ENCODE measurements around the gene MACROH2A1. TPM values are rescaled to one million over a fixed set of nuclear protein-coding genes. Genes with fewer than 3 reads are reported as not detected.
A peak's percentile ranks its signal among the peaks of the same experiment; 100 is the strongest.

The MACROH2A1 gene
- total RNA-seq, 1 donor from 2014 or later, result 254 TPM

DNA sequence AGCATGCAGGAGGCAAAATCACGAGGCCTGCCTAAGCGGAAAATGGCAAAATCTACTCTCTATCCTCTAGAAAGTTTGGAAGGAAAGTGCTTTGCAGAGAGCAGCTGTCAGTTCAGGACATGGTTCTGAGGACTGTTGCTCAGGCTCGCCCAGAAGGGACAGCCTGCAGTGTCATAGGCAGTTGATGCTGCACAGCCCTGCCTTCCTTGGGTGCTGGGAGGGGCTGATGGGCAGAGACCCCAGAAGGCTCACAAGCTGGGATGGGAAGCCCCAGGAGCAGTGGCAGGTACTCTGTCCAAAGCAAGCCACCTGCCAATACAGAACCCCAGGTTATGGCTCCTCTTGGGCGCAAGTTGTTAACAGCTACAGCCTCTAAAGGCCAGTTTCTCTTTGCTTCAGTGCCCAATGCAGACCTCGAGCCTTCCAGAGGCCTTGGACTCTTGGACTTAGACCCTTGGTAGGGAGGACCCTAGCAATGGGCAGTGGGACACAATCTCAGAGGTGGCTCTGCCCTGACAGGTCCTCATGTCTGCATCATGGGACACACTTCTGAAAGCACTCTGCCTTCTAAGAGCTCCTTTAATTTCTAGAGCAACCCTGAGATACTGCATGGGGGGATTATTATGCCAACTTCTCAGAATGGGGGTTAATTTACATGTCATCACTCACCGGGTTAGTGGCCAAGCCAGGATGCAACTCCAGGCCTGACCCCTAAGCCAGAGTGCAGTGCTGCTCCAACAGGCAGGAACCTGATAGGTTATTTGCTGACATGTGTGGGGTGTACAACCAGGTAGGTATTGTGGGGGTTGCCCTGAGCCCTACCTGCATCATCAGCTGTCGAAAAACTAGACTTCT, 57.1 kb downstream of the MACROH2A1 start:
- no peak for DNase-seq (ENCODE audit: extremely low spot score, unreplicated experiment)
- TF ChIP-seq, protein P1, sequence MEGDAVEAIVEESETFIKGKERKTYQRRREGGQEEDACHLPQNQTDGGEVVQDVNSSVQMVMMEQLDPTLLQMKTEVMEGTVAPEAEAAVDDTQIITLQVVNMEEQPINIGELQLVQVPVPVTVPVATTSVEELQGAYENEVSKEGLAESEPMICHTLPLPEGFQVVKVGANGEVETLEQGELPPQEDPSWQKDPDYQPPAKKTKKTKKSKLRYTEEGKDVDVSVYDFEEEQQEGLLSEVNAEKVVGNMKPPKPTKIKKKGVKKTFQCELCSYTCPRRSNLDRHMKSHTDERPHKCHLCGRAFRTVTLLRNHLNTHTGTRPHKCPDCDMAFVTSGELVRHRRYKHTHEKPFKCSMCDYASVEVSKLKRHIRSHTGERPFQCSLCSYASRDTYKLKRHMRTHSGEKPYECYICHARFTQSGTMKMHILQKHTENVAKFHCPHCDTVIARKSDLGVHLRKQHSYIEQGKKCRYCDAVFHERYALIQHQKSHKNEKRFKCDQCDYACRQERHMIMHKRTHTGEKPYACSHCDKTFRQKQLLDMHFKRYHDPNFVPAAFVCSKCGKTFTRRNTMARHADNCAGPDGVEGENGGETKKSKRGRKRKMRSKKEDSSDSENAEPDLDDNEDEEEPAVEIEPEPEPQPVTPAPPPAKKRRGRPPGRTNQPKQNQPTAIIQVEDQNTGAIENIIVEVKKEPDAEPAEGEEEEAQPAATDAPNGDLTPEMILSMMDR (conservative IDR thresholded peaks at IDR 0.05), result no peak
- H3K27me3 Mint-ChIP-seq, result no peaks in the 10 kb centered on the region
- no peak overlapping the region for H3K4me3 Mint-ChIP-seq
- H3K36me3 Mint-ChIP-seq, result peaks cover 26% of the 10 kb centered on the region
- peak overlapping the region; percentile 26 for H3K27ac Mint-ChIP-seq
- no peaks in the 10 kb centered on the region for H3K9me3 Mint-ChIP-seq
- H3K4me1 Mint-ChIP-seq (ENCODE audit: unreplicated experiment), result peaks cover 4% of the 10 kb centered on the region

DNA sequence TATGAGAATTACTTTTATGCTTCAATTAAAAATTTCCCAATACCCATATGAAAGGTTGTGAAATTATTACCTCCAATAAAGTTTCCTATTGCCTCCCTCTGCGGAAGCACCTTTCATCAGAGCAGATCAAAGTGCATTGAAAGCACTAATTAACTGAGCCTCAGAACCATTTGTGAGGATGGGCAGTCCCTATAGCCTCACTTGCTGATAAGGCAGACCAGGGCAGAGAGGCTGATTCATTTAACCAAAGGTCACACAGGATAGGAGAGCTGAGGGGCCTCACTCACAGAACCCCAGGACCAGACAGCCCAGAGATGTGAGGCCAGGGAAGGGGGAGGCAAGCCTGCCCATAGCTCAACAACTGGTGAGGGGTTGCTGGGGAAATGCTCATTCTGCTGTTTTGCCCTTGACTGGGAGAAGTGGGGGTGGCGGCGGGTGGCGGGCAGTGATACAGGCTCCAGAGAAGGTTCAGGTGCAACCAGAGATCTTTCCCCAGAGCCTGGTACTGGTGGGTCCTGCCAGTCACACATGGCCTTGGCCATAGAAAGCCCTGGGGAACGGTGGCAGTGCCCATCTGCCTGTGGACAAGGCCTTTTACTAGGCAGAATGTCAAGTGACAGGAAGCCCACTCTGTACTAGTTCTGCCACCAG, 57.9 kb downstream of the MACROH2A1 start:
- no peaks in the 10 kb centered on the region for H3K27me3 Mint-ChIP-seq
- H3K36me3 Mint-ChIP-seq, result peaks cover 26% of the 10 kb centered on the region
- H3K4me1 Mint-ChIP-seq (ENCODE audit: unreplicated experiment), result peaks cover 4% of the 10 kb centered on the region
- H3K9me3 Mint-ChIP-seq, result no peaks in the 10 kb centered on the region
- TF ChIP-seq, protein P1 (conservative IDR thresholded peaks at IDR 0.05), result no peak
- H3K27ac Mint-ChIP-seq, result peak overlapping the region; percentile 27
- no peak overlapping the region for H3K4me3 Mint-ChIP-seq
- no peak for DNase-seq (ENCODE audit: extremely low spot score, unreplicated experiment)

DNA sequence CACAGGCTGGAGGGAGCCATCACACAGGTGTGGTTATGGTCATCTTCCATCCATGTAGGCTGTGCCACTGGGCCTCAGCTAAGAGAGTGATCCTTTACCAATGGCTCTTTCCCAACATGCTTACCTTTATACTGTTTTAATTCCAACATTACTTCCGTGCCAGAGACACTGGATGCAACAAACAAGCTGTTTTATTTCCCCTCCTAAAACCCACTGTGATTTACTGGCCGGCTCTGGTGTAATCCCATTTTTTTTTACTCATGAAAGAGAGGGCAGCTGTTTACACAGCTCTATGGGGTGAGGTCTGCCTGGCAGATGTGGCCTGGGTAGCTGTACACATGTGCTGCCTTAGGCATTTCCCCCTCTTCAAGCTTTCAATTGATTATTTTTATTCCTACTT, 58.5 kb downstream of the MACROH2A1 start:
- TF ChIP-seq, protein P1 (conservative IDR thresholded peaks at IDR 0.05), result no peak
- DNase-seq (ENCODE audit: extremely low spot score, unreplicated experiment), result no peak
- H3K27ac Mint-ChIP-seq, result peak overlapping the region; percentile 27
- H3K4me3 Mint-ChIP-seq, result no peak overlapping the region
- H3K9me3 Mint-ChIP-seq, result no peaks in the 10 kb centered on the region
- H3K4me1 Mint-ChIP-seq (ENCODE audit: unreplicated experiment), result peaks cover 4% of the 10 kb centered on the region
- peaks cover 26% of the 10 kb centered on the region for H3K36me3 Mint-ChIP-seq
- H3K27me3 Mint-ChIP-seq, result no peaks in the 10 kb centered on the region

DNA sequence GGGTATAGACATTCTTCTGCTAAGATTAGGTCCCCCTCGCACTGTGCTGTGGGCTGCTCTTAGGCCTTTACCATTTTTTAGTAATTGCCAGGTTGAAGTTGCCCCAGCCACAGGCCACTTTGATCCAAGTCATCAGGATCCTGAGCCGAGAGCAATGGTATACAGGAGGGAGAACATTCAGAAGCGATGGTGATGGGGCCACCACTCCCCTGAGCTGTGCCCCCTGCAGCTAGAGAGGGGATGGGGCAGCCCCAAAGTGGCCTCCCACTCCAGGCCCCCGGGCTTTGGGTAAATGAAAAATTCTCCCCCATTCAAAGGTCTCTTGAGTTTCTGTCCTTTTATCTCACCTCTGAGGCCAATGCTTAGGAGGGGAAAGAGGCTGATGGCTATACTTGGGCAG, 59.4 kb downstream of the MACROH2A1 start:
- no peak overlapping the region for H3K4me3 Mint-ChIP-seq
- no peaks in the 10 kb centered on the region for H3K9me3 Mint-ChIP-seq
- TF ChIP-seq, protein P1 (conservative IDR thresholded peaks at IDR 0.05), result no peak
- no peak for DNase-seq (ENCODE audit: extremely low spot score, unreplicated experiment)
- peaks cover 19% of the 10 kb centered on the region for H3K36me3 Mint-ChIP-seq
- H3K27ac Mint-ChIP-seq, result no peak overlapping the region
- H3K4me1 Mint-ChIP-seq (ENCODE audit: unreplicated experiment), result peaks cover 4% of the 10 kb centered on the region
- H3K27me3 Mint-ChIP-seq, result no peaks in the 10 kb centered on the region

DNA sequence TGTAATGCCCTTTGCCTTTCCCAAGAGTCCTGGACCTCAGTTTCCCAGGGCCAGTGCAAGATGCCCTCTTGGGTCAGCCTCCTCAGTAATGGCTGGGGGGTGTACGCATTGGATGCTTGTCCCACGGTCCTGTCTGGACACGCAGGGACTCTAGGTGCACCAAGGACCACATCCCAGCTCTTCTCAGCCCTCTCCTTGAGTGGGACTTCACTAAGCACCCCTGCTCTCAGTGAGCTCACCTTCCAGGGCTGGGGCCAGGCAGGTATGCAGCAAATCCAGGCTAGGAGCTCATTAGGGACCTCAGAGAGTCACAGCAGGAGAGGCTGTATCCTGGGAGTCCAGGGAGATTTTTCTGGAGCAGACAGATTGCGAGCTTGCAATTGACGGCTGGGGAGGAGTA, 59.8 kb downstream of the MACROH2A1 start:
- H3K36me3 Mint-ChIP-seq, result peaks cover 23% of the 10 kb centered on the region
- H3K4me3 Mint-ChIP-seq, result no peak overlapping the region
- H3K4me1 Mint-ChIP-seq (ENCODE audit: unreplicated experiment), result peaks cover 4% of the 10 kb centered on the region
- TF ChIP-seq, protein P1 (conservative IDR thresholded peaks at IDR 0.05), result no peak
- no peak overlapping the region for H3K27ac Mint-ChIP-seq
- no peaks in the 10 kb centered on the region for H3K27me3 Mint-ChIP-seq
- no peaks in the 10 kb centered on the region for H3K9me3 Mint-ChIP-seq
- no peak for DNase-seq (ENCODE audit: extremely low spot score, unreplicated experiment)
